HG02870 (cell line): ENCODE data around the gene DUSP1.

Experiments used
- ATAC-seq: cut with Tn5 transposase; IDR thresholded peaks from one replicate; pipeline ENCODE4 v1.9.1; 2021; ENCODE audit warnings: mild to moderate bottlenecking, moderate library complexity; ENCODE audit not compliant: unreplicated experiment

The DUSP1 gene

GRCh38 chr5:172727551-172727950, 43.4 kb downstream of the DUSP1 start:
- no peak for ATAC-seq

GRCh38 chr5:172726966-172727365, 44.0 kb downstream of the DUSP1 start:
- no peak for ATAC-seq

DNA sequence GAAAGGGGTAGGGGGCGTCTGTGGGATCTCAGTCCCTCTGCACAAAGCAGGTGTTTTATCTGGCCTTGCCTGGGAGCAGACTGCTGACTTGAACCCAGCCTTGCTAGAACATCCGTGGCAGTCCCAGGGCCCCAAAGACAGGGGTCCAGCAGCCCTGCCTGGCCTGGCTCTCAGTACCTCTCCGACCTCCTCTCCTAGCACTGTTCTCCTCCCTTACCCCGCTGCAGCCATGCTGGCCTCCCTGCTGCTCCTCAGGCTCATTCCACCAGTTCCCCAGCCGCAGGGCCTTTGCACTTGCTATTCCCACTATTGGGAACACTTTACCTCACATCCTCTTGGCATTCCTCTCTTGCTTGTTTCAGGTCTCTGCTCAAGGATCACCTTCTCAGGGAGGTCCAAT, 45.2 kb downstream of the DUSP1 start:
- no peak for ATAC-seq

GRCh38 chr5:172725273-172725672, 45.7 kb downstream of the DUSP1 start:
- no peak for ATAC-seq

DNA sequence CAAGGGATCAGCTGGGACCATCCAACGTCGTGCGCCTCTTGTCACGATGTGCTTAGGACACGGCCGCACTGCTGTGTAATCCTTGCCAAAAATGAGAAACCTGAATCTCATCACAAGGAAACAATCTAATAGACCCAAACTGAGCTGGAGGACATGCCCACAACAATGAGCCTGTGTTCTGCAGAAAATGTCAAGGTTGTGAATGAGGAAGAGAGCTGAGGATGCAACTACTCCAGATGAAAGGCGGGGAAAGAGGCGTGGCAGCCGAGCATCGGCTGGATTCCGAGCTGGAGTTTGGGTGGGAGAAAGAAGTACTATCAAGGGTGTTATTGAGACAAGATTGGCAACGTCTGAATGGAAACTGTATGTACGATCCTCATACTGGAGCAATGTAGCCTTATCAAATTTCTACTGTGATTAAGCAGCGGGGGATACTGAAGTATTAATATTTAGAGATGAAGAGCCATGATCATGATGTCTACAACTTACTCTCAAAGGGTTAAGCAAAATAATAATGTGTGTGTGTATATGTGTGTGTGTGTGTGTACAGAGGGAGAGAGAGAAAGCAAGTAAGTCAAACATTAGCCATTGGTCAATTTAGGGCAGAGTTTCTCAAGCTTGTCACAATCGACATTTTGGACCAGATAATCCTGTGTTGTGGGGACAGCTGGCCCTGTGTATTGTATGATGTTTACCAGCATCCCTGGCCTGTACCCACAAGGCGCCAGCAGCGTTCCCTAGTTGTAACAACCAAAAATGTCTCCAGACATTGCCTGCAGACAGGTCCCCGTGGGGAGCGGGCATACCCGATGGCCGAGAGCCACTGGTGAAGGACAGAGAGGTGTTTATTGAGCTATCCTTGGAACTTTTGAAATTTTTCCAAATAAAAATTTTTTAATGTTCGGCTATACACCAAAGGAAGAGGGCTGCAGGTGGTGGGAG, 46.5 kb downstream of the DUSP1 start:
- no peak for ATAC-seq

DNA sequence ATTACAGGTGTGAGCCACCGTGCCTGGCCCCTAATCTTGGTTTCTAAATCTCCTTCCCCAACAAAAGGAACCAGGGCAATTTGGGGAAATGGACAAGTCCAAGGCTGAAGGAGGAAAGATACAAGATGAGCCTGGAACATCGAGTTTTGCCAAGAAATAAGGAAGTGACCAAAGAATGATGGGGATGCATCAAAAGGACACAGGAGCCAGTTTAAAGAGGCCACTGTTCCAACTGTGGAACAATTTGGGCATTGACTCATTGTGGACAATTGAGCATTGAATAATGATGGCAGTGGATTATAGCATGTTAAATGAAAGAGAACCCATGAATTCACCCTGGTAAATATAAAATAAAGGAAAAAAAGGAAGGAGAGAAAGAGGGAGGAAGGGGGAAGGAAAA, 47.5 kb downstream of the DUSP1 start:
- no peak for ATAC-seq

DNA sequence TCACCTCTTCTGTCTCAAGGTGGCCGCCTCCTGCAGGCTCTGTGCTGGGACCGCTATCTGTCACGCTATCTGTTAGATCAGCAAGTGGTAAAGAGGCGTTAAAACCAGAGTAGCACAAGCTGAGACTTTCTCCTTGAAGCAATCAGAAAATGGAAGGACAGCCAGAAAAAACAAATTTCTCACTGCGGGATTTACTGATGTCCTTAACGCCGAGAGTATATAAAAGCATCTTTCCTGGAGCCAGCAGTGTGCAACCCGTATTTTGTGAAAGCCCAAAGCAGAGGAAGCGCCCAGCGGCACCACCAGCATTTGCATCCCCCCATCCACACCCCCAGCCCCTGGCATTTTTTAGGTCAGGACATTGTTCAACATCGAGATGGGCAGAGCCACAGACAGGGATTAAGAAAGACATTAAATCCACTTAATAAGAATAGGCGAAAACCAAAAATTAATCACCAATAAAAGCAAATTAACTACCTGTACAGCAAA, 48.6 kb downstream of the DUSP1 start:
- no peak for ATAC-seq

- ATAC-seq: no peak
These were observed 49.3 kb downstream of the DUSP1 start for GRCh38 chr5:172721455-172722326.

DNA sequence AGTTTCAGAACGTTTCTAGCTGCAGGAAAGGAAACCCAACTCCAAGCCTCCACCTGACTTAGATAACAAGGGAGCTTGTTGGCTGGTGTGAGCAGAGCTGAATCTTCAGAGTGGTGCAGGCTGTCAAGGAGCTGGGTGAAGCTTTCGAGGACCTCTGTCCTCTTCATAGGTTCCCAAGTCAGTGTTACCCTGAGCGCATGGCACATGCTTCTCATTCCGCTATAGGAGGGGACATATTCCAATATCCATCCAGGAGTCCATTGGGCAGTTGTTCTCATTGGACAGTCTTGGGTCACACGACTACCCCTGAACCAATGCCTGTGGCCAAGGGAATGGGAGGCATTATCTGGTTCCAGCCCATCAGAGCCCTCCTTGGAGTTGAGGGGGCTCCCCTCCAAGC, 50.3 kb downstream of the DUSP1 start:
- no peak for ATAC-seq

- ATAC-seq: no peak
These were observed 51.8 kb downstream of the DUSP1 start for GRCh38 chr5:172719211-172719610.

DNA sequence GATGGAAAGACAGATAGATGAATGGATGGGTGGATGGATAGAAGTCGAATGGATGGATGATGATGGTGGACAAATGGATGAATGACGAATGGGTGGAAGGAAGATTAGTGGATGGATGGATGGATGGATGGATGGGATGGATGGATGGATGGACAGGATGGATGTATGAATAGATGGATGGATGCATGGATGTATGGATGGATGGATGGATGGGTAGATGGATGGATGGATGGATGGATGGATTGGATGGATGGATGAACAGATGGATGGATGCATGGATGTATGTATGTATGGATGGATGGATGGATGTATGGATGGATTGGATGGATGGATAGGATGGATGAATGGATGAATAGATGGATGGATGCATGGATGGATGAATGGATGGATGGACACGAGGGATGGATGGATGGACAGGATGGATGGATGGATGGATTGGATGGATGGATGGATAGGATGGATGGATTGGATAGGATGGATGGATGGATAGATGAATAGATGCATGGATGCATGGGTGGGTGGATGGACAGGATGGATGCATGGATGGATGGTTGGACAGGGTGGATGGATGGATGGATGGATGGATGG, 52.4 kb downstream of the DUSP1 start:
- ATAC-seq: no peak
